K562 (cell line): ENCODE measurements around the gene OR10J1. TPM values are rescaled to one million over a fixed set of nuclear protein-coding genes. Genes with fewer than 3 reads are reported as not detected.

Source experiments
- ATAC-seq: fragments of 200-7000 bp; cut with Tn5 transposase; 3 replicates; pipeline ENCODE4 v1.9.1; 2020; ENCODE audit warnings: moderate library complexity
- BruUV-seq: library from RNA; stranded (reverse); fragments of 400-500 nt; replicated peaks from 2 replicates; lab custom pipeline; 2021; lab: Mats Ljungman, UMichigan
- CTCF ChIA-PET: fragments of 300-600 bp; formaldehyde crosslinking; extraction: SDS; loops from one replicate; lab custom pipeline; 2021; ENCODE audit warnings: low intra/inter-chr PET ratio; lab: Yijun Ruan, JAX
- POLR2A ChIA-PET: fragments of 300-600, 350-650 bp; sonication (Branson Sonifier 250); formaldehyde crosslinking; extraction: SDS; loops from one replicate; lab custom pipeline; 2021; ENCODE audit warnings: antibody characterized with exemption, inconsistent platforms; lab: Yijun Ruan, JAX
- DNase-seq, 4 experiments: peaks; one replicate each; pipeline versions ENCODE4 v3.0.0 to v3.0.0-alpha.2; 2011 to 2018; ENCODE audit warnings: low spot score in 3 of 4, mixed read lengths in 3 of 4; ENCODE audit errors: extremely low read depth in 1 of 4
- FAIRE-seq: peaks from 2 replicates; lab custom pipeline; 2011; peaks lifted over from hg19 to GRCh38; lab: Jason Lieb, UNC
- H2AFZ ChIP-seq: 2 replicates; pipeline ENCODE4 v1.6.0; 2011; ENCODE audit warnings: low read depth, low read length, control low read depth, inconsistent platforms
- H3K27ac ChIP-seq: fragments of 200-600 bp; 3 replicates; pipeline ENCODE4 v1.8.0; 2011; ENCODE audit warnings: low read depth, mild to moderate bottlenecking, control low read depth, inconsistent platforms, low read length, moderate library complexity, mixed read lengths; ENCODE audit errors: extremely low read depth
- H3K27me3 ChIP-seq, 2 experiments: fragments of 300-600 bp in 1 of 2; 2 replicates in 1 of 2; 3 replicates in 1 of 2; pipeline versions ENCODE4 v1.6.0 to v1.8.0; 2011; ENCODE audit warnings: inconsistent platforms in 2 of 2, low read length in 2 of 2, mild to moderate bottlenecking in 1 of 2, mixed read lengths in 1 of 2, moderate library complexity in 1 of 2; ENCODE audit not compliant: control insufficient read depth in 2 of 2, insufficient read depth in 2 of 2
- H3K36me3 ChIP-seq: fragments of 300-600 bp; 3 replicates; pipeline ENCODE4 v1.8.0; 2011; ENCODE audit warnings: mild to moderate bottlenecking, low read length, inconsistent platforms; ENCODE audit not compliant: control insufficient read depth, insufficient read depth
- H3K4me1 ChIP-seq, 2 experiments: fragments of 200-600 bp in 1 of 2; replicated peaks in 1 of 2; 2 replicates in 1 of 2; 3 replicates in 1 of 2; pipeline versions ENCODE4 v1.5.1 to v1.8.0; 2011; ENCODE audit warnings: inconsistent platforms in 2 of 2, low read length in 2 of 2, mild to moderate bottlenecking in 1 of 2, mixed read lengths in 1 of 2, moderate library complexity in 1 of 2; ENCODE audit not compliant: control insufficient read depth in 2 of 2, insufficient read depth in 2 of 2
- H3K4me2 ChIP-seq: 2 replicates; pipeline ENCODE4 v1.6.1; 2011; ENCODE audit warnings: low read length, control low read depth, inconsistent platforms, mixed read lengths; ENCODE audit not compliant: insufficient read depth
- H3K4me3 ChIP-seq: fragments of 200-600 bp; sonication (generic), shearing (Covaris generic); 2 replicates; pipeline ENCODE4 v1.5.1; 2016; ENCODE audit warnings: control low read depth, inconsistent platforms
- H3K79me2 ChIP-seq: fragments of 200-600 bp; 3 replicates; pipeline ENCODE4 v1.8.0; 2011; ENCODE audit warnings: low read length, inconsistent platforms; ENCODE audit not compliant: control insufficient read depth, insufficient read depth
- H3K9ac ChIP-seq, 2 experiments: 2 replicates each; pipeline versions ENCODE4 v1.6.0 to v1.6.1; 2011; ENCODE audit warnings: low read depth in 2 of 2, low read length in 2 of 2, control low read depth in 1 of 2, inconsistent platforms in 1 of 2, mild to moderate bottlenecking in 1 of 2, mixed read lengths in 1 of 2; ENCODE audit not compliant: insufficient read depth in 1 of 2
- H3K9me1 ChIP-seq: one replicate; pipeline ENCODE4 v1.6.0; 2011; ENCODE audit warnings: inconsistent platforms, mild to moderate bottlenecking, low read length, moderate library complexity; ENCODE audit not compliant: control insufficient read depth, insufficient read depth
- H3K9me3 ChIP-seq: replicated peaks from 2 replicates; pipeline ENCODE4 v1.5.1; 2011; ENCODE audit warnings: low read depth, low read length, inconsistent platforms; ENCODE audit not compliant: control insufficient read depth, insufficient read depth
- H4K20me1 ChIP-seq: replicated peaks from 2 replicates; pipeline ENCODE4 v1.6.1; 2011; ENCODE audit warnings: low read length, inconsistent platforms, mixed read lengths; ENCODE audit not compliant: control insufficient read depth, insufficient read depth
- BRD4 ChIP-seq: fragments of 200-600 bp; sonication (generic); IDR thresholded peaks from 2 replicates; pipeline ENCODE4 v1.6.1; 2017; ENCODE audit warnings: inconsistent platforms
- DMBX1 ChIP-seq: fragments of 250-450 bp; sonication (Bioruptor Pico); IDR thresholded peaks from 2 replicates; pipeline ENCODE4 v1.8.0; 2022; ENCODE audit warnings: inconsistent platforms, mild to moderate bottlenecking, moderate library complexity, borderline replicate concordance
- ETV6 ChIP-seq, 3 experiments: fragments of 150-350 bp in 1 of 3; sonication (generic) in 1 of 3; formaldehyde crosslinking in 1 of 3; IDR thresholded peaks; 2 replicates each; pipeline versions ENCODE4 v1.6.1 to v1.8.0; 2014 to 2022; ENCODE audit warnings: borderline replicate concordance in 2 of 3, low read depth in 2 of 3, antibody characterized with exemption in 1 of 3, low read length in 1 of 3, mild to moderate bottlenecking in 1 of 3, missing genetic modification reagents in 1 of 3
- HNRNPH1 ChIP-seq: fragments of 200-400 bp; formaldehyde crosslinking; optimal IDR thresholded peaks from 2 replicates; pipeline ENCODE3; 2017; ENCODE audit warnings: low read depth, mild to moderate bottlenecking, low read length, moderate library complexity
- PTBP1 ChIP-seq: fragments of 200-400 bp; formaldehyde crosslinking; IDR thresholded peaks from 2 replicates; pipeline ENCODE4 v1.6.1; 2017; ENCODE audit warnings: low read depth, low read length
- RBM25 ChIP-seq: fragments of 200-400 bp; formaldehyde crosslinking; IDR thresholded peaks from 2 replicates; pipeline ENCODE4 v1.6.1; 2018; ENCODE audit warnings: low read length, low read depth, moderate library complexity; ENCODE audit not compliant: severe bottlenecking
- ZC3H8 ChIP-seq: fragments of 450-650 bp; IDR thresholded peaks from 2 replicates; pipeline ENCODE4 v1.6.1; 2017
- WGBS: fragments of 100-300 bp; shearing (Covaris generic); methylation state at CpG from one replicate; pipeline ENCODE4 v1.1.6; 2016; ENCODE audit warnings: low coverage, mixed read lengths; ENCODE audit not compliant: insufficient coverage; ENCODE audit errors: missing lambda C conversion rate; 5-methylcytosine and 5-hydroxymethylcytosine counted together
- in situ Hi-C: fragments of 300-500 bp; cut with MboI; formaldehyde crosslinking; loops from 4 replicates; pipeline ENCODE4 v1.15.0; 2018; ENCODE audit warnings: inconsistent platforms, mixed read lengths
- intact Hi-C: fragments of 100-400 bp; cut with micrococcal nuclease; formaldehyde crosslinking; loops from 2 replicates; pipeline ENCODE4 v1.14.2; 2022
- polyA plus RNA-seq, 8 experiments: library from polyadenylated mRNA; depleted of rRNA in 4 of 8; stranded (reverse) in 5 of 8; unstranded in 3 of 8; fragments of >200 nt; fragmentation: Nextera tagmentation in 2 of 8; fragmentation: Illumina TruSeq in 1 of 8; extraction: Ambion mirVana in 2 of 8; extraction: Trizol in 1 of 8; gene quantifications; 2 replicates each; pipeline versions ENCODE4 v1.2.1 to v1.2.3, GENCODE V29; 2011 to 2014; ENCODE audit warnings: inconsistent platforms in 1 of 8, missing spikeins in 1 of 8
- total RNA-seq, 7 experiments: library from RNA; depleted of rRNA in 6 of 7; stranded (reverse); fragments of >200 nt in 6 of 7; fragmentation: Illumina TruSeq in 2 of 7; extraction: Trizol in 2 of 7; gene quantifications; 2 replicates each; pipeline versions ENCODE4 v1.2.1 to v1.2.3, GENCODE V29; 2011 to 2021; ENCODE audit warnings: low replicate concordance in 1 of 7
- TF ChIP-seq, protein P1 (sequence below): fragments of 450-650 bp; IDR thresholded peaks from 2 replicates; pipeline ENCODE4 v1.6.1; 2016; ENCODE audit warnings: missing biosample characterization, missing genetic modification characterization

Gene OR10J1
- total and polyA plus RNA-seq, 9 of the 15 experiments (the other 6 are each of a cell fraction or from before 2014, with no cell fraction given): not detected

DNA sequence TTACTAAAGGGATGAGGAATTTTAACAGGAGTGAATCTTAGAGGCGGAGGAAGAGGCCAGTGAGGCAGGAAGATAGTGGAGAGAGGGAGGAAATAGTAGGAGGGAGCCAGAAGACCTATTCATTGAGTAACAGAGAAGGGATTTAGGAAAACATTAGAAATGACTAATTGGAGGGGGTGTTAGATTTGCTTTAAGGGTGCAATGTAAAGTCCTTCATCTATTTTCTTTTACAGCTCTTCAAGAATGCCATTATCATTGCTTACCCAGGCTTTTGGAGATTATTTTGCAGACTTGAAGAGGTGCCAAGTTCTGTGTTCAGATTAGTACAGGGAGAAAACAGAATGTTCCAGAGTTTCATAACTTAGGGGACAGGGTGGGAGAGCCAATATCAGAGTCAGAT is 33.8 kb downstream of the OR10J1 start (continued):
- TF ChIP-seq DMBX1 (CRISPR knock-in tag): no peak

DNA sequence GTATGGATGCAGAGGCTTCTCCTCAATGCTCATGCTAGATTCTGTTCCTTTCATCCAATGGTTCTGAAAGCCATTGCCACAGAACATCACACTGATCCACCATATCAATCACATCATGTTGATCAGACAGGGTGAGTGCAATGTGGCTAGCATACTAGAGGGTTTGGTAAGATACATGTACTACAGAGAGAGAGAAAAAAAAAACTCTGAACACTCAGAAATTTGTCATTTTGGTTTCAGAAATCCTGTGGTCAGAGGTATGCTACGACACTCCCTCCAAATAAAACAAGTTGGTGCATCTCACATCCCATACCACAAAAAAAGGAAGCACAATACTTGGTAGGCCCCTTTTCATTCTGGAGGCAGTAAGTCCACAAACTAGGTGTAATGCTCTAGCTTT is 35.4 kb downstream of the OR10J1 start:
- no peak overlapping the region for H3K9ac ChIP-seq

More for the DNA sequence above, 35.4 kb downstream of the OR10J1 start:
- Histone ChIP-seq H4K20me1 (no peaks in the 10 kb centered on the region), H3K79me2 (no peaks in the 10 kb centered on the region), H3K9me1 (no peaks in the 10 kb centered on the region), H3K4me2 (no peak overlapping the region), H3K27ac (no peak overlapping the region), H3K9me3 (0 out of 2 replicates have a peak, but pooled peaks cover 2% of the 10 kb centered on the region), H3K4me1 (no peaks in the 10 kb centered on the region), H3K36me3 (no peaks in the 10 kb centered on the region), H3K4me3 (no peak overlapping the region), H3K27me3 (no peaks in the 10 kb centered on the region), H2AFZ (no peak overlapping the region)
- WGBS: 0% methylated on average over 1 of the region's 1 CpG
- DNase-seq (no peak), ATAC-seq (no peak), FAIRE-seq (no peak)
- CTCF ChIA-PET: no interaction called here
- intact Hi-C loops (no loop called here), in situ Hi-C loops (no loop called here)
- TF ChIP-seq HNRNPH1 (no peak), ZC3H8 (no peak), RBM25 (no peak), BRD4 (no peak), ETV6 (IDR thresholded peaks at IDR 0.05; ENCODE audit: borderline replicate concordance in 1 of 2, low read depth in 2 of 2, low read length in 1 of 2) (no peak), ETV6 (CRISPR knock-in tag; IDR thresholded peaks at IDR 0.05; ENCODE audit: borderline replicate concordance) (no peak), PTBP1 (no peak)
- TF ChIP-seq, protein P1, sequence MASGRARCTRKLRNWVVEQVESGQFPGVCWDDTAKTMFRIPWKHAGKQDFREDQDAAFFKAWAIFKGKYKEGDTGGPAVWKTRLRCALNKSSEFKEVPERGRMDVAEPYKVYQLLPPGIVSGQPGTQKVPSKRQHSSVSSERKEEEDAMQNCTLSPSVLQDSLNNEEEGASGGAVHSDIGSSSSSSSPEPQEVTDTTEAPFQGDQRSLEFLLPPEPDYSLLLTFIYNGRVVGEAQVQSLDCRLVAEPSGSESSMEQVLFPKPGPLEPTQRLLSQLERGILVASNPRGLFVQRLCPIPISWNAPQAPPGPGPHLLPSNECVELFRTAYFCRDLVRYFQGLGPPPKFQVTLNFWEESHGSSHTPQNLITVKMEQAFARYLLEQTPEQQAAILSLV (tag): no peak
- BruUV-seq: no TSS peak
- POLR2A ChIA-PET: no interaction called here
